SH-SY5Y (cell line): ENCODE measurements around the gene IFRD2.

Source experiments
- GATA2 ChIP-seq: IDR thresholded peaks from 2 replicates; pipeline ENCODE4 v1.6.1; 2011; ENCODE audit warnings: mild to moderate bottlenecking, low read depth, low read length
- GATA3 ChIP-seq: IDR thresholded peaks from 2 replicates; pipeline ENCODE4 v1.6.1; 2011; ENCODE audit warnings: low read depth, mild to moderate bottlenecking, low read length, moderate library complexity

GRCh38 chr3:50245251-50245745, 46.9 kb downstream of the IFRD2 start:
- no peak for TF ChIP-seq GATA2
- no peak for TF ChIP-seq GATA3
